GM18868 (cell line): Measurements from ENCODE around the gene PPP1R12B.
A peak's percentile ranks its signal among the peaks of the same experiment; 100 is the strongest.
"Not testable (repeated sequence)": the region's sequence is repeated elsewhere in the genome, so short reads cannot be mapped to it uniquely, and the experiment has no call there.

Experiments used
- ATAC-seq: cut with Tn5 transposase; IDR thresholded peaks from one replicate; pipeline ENCODE4 v1.9.1; 2021; ENCODE audit warnings: mild to moderate bottlenecking, moderate library complexity; ENCODE audit not compliant: unreplicated experiment

The PPP1R12B gene

DNA sequence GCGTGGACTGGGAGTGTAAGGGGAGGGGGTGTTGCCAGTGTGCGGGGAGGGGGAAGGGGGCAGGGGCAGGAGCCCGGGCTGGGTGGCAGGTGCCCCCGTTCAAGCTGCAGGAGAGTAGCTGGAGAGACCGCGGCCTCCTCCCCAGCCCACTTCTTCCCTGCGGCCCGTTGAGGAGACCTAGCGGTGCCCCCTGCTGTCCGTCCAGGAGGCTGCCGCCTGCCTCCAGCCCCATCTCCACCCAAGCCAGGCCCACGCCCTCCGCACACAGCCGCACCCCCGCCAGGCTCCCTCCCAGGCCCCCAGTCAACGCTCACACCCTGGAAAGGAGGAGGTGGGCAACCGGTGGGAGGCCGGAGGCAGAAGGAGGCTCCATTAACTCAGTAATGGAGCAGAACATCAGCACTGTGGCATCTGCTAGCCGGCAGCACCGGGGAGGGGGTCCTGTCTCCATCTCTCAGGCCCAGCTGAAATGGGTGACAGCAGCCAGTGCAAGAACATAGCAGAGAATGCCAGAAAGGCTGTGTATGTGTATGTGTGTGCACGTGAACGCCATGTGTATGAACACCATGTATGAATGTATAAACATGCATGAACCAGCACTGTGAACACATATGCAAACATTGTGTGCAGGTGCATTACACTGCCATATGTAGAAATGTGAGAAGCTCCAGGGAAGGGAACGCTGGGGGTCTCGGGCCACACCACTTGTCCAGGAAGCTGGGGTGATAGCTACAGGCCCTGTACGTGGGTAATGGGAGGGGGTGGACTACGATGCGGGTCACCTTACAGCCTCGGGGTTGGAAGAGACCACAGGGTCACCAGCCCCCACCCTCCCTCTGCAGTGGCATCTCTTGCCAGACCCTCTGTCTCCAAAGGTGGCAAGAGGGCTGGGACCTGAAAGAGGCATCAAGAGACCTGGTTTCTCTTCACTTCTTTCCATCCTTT is 277.2 kb downstream of the PPP1R12B start:
- peak; percentile 63 for ATAC-seq

DNA sequence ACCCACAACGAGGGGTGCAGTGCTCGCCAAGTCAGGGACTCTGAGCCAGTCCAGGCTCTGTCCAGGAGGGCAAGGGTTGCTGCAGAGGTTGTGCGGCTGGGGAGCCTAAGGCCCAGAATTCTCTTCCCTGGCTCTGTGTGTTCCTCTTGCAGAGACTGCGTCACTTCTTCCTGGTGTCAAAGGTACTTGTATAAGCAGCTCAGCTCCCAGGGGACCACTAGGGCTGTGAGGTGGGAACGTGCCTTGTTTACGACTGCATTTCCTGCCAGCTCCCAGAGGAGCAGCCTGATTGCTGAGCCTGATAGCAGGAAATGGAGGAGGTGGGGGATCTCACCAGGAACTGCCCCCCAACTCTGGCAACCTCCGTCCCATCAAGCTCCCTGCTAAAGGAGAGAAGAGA is 278.5 kb downstream of the PPP1R12B start:
- not testable (repeated sequence) for ATAC-seq

DNA sequence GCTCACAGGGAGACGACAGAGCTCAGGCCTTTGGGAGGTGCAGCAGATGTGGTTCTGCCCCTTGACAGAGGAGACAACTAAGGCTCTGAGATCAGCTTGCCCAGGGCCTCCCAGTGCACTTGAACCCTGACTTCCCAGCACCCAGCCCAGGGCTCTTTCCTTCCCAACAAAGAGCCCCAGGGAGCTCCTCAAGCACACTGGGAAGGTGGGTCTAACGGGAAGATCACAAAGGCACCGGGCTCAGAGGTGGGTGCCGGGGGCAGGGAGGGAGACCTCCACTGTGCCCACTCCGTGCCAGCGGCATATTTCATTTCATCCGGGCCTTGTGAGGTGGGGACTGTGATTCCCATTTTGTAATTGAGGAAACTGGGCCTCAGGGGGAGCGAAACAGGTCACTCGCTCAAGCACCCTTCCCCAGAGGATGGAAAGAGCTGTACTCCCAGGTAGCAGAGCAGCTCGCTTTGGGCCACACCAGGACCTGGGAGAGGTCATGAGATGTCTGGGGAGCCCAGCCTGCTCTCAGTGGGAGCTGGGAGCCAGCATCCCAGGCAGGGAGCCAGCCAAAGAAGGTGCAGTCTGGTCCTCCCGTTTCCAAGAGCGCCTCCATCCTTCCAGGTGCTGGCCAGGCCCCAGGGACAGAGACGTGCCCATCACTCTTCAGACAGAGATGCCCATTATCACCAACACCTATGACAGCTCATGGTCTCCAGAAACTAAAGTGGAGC is 279.5 kb downstream of the PPP1R12B start:
- no peak for ATAC-seq

DNA sequence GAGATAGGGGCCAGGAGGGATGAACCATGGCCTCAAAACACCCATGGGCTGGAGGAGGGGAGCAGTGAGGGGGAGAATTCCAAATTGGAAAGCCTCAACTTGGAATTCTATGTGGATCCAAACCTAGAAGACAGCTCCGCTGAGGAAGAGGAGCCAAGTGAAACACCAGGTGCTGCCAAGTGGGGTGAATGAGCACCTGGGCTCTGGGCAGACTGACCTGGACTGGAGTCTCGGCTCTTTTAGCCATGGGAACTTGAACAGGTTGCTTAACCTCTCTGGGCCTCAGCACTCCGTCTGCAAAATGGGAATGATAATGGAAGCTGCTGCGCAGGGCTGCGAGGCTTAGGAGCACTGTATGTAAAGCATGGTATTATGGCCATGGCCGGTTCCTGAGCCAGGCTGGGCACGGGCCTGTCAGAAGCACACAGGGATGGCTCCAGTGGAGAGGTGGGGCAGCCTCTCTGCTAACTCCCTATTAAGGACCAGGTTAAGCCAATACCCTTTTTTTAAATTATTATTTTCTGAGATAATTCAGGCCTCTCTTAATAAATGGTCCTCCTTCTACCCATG is 280.2 kb downstream of the PPP1R12B start:
- ATAC-seq = no peak

DNA sequence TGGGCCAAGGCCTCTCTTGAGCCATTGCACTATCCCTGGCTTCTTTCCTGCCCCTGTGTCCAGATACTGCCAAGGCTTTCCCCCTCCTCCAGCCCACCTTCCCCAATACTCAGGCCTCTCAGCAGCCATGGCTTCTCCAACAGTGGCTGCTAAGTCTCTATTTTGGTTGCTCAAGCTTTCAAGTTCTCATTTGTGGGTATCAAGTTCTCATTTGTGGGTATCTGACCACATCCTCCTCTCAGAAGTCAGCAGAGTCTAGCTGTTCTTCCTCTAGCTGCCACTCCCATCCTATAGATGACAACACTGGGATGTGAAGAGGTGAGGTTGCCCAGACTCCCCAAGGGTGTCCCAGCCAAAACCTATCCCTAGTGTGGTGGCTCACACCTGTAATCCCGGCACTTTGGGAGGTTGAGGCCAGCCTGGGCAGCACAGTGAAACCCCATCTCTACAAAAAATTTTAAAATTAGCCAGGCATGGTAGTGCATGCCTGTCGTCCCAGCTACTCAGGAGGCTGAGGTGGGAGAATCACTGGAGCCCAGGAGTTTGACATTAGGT is 280.8 kb downstream of the PPP1R12B start:
- ATAC-seq = peak; percentile 77

DNA sequence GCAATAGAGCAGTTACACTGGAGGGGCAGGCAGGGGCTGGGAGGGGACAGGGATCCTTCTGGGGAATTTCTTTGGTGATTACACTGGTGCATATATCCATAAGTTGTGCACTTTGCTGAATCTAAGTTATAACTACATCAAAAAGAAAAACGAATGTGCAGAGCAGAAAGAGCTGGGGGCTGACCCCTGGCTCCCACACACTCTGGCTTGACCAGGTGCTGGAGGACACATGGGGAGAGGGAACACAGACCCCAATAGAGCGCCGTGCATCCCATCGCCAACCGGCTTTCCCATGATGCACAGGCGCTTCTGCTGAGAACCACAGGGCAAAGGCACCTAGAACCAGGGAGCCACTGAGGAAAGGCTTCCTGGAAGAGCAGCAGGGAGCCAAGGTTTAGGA is 281.6 kb downstream of the PPP1R12B start:
- ATAC-seq = not testable (repeated sequence)

DNA sequence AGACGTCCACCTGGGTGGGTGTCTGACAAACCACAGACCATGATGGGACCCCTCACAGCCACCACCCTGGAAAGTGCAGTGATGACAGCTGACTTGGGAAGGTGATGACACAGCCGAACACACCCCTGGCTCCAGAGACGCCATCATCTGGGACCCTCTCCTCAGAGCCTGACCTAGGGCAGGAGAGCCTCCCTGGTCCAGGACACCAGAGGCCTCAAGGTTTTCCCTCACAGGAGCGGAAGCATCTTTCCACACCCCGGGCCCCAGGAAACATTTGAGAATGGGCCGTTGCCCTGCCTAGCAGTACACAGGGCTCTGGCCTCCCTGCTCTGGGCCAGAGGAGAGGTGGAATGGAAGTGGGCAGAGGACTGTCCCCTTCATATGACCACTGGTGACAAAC is 282.0 kb downstream of the PPP1R12B start:
- no peak for ATAC-seq

DNA sequence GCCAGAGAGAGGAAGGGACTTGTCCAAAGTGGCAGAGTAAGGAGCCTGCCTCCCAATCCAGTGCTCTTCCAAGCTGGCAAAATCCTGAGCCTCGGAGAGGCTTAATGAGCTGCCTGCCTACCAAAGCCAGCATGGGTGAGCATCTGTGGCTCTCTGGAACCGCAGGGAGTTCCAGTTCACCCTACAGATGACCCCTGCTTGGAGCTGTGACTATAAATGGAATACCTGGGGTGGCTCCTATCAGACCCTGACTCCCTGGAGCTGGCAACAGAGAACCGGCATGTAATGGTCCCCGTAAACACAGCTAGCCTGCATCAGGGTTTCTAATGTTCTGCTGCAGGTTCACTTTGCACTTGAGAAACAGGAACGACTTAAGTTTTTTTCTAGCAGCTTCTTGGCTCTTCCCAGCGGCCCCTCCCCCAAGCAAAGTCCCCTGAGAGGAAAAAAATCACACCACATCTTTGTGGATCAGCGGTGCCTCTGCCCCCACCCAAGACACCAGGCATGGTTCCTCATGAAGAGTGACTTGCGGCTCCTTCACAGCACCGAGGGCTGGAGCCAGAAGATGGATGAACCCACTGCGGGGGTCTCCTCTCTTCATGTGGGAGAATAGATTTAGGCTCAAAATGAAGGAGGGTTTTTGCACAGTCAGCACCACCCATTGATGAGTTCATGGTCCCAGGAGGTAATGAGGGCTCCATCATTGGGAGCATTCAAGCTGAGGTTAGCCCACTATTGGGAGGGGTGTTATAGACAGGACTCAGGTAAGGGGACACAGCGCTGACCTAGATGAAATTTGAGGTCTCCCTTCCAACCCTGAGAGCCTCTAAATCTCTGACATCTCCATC is 282.8 kb downstream of the PPP1R12B start:
- no peak for ATAC-seq

DNA sequence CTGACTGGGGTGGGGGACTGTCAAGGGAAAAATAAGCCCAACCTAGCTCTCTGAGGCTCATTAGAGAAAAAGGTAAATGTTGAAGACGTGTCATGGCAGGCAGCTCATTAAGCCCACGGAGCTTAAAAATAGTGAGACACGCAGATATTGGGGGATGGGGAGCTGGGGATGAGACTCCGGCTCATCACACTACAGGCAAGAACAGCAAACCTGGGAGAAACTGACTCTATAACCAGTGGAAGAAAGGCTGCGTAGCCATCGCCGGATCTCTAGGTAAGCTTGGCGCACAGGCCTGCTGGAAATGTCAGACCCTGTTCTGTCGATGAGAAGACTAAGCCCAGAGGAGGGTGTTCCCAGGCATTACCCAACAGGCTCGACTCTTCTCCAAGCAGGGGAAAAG is 283.7 kb downstream of the PPP1R12B start:
- no peak for ATAC-seq

DNA sequence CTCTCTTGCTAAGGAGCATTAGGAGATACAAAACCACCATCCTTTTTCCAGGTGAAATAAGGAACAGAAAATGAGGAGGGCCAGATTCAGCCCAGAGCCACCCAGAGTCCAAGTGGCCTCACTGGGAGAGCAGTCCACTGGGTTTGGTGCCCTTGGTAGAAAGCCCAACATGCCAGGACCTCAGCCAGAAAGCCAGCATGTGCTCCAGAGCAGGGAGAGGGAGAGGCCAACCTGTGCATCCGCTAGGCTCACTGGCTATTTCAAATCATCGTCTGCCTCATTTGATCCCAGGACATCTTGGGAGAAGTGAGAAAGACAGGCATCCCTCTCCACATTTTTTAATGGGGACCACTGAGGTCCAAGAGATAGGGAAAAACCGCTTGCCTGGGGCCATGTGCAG is 287.7 kb downstream of the PPP1R12B start:
- ATAC-seq = not testable (repeated sequence)

DNA sequence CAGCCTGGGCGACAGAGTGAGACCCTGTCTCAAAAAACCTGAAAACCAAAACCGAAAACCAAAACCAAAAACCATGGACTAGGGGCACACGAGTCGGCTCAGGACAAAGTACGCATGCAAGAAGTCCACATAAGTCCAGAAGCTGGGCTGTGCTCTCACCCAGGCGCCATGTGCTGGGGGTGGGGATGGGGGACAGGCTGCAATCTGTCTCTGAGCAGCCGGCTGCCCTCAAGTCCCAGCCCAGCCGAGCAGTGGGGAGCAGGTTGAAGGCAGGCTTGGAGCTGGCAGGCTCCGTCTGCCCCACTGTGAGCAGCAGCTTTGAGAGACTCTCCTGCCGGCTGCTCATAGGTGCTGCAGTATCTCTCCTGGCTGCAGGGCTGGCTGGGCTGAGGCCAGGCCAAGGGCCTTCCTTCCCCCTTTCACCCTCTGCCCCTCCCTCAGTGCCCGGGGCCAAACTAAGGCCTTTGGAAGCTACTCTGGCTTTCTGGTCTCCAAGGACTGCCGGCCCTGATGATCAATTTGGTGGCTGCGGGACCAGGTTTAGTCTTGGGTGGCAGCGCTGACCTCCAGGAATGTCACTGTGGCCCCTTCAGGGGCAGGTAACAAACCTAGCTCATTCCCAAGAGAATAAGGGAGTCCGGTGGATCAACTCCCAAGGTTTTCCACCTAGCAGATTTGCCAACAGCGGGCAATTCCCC is 289.0 kb downstream of the PPP1R12B start:
- ATAC-seq = not testable (repeated sequence)

DNA sequence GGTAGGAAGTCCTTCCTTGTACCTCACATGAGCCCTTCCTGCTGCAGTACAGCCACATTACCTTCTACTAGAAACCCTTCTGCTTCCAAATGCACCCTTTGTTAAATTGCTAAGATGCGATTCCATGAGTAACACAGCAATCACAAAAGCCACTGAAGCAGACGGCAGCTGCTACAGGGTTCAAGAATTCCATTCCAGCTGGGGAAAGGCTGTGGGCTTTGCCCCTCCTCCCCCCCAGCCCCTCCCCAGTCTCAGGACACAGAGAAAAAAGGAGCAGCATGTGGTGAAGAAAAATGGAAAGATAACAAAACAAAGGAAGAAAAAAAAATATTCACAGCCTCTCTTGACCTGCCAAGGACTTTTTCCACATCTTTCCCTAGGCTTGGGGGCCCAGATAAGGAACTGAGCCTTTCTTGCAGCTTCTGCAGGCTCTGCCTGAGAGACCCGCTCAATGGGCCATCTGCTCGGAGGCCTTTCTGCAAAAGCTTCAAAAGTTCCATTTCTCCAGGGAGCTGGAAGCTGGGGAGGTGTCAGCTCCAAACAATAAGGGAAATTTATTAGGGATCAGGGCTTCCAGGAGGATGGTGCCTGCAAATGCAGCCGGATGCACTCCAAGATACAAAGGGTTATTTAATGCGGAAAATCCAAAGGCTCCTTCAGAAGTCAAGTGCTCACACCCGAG is 289.7 kb downstream of the PPP1R12B start:
- no peak for ATAC-seq

DNA sequence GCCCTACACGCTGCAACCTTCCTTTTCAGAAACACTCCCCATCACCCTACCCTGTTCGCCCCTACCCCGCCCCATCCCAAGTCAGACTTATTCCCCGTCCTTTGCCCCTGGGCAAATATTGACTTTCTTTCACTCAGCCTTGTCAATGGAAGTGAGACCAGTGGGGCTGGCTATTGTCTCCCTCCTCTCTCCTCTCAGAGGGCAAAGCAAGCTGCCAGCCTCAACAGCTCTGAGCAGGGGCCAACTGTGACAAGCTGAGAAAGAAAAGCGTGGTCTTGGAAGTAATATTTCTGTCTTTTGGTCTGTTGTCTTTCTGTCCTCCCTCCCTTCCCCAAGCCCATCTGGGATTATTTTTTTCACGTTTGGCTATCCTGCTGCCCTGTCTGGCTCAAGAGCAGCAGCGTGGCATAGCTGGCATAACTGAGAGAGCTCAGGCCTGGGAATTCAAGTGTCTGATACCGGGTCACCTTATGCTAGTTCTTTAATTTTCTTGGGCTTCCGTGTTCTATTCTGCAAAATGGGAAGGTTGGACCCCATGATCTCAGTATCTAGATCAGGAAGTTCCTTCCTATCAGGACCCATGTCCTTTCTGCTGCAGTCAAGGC is 290.3 kb downstream of the PPP1R12B start:
- ATAC-seq = not testable (repeated sequence)

DNA sequence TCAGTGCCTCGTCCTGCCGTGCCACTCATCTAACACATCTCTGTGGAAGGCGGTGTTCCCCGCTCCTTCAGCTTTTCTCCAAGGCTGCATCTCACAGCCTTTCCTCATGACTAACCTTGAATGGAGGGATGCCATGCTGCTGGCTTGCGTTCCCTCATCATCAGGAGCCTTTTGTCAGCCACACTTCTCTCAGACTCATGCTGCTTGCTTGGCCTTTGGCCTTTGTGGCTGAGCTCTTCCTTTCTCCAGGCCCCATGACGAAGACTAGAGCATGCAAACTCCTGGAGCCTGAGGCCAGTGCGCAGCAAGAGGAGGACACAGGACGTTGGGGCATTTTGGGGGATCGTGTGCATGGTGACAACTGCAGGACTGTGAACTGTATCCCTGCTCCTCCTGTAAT is 291.0 kb downstream of the PPP1R12B start:
- no peak for ATAC-seq

DNA sequence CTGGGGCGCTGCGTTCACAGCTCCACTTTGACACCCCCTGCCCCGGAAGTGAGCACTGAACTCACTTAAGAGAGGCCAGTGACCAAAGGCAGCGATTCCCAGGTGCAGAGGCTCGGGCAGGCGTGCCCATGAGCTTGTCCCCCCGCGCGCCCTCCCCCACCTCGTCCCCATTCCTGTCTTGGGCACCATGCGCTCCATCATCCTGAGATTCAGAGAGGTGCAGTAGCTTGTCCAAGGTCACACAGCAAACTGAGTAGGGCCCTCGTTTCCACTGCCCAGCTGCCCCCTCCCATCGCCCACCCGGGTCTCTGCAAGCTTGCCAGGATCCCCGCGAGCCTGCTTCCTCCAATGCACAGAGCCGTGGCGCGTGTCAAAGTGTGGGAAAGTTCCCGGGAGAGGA is 293.7 kb downstream of the PPP1R12B start:
- ATAC-seq = no peak
